Suprapubic skin (tissue), 4 donors: ENCODE measurements around the gene PNCK.

Experiments
- CTCF ChIP-seq, 2 donors: fragments of 200-600 bp in 1 of 2; fragments of 450-650 bp in 1 of 2; sonication (generic) in 1 of 2; IDR thresholded peaks; one replicate each; pipeline ENCODE4 v1.5.1; 2016 to 2019; ENCODE audit warnings: antibody characterized with exemption in 2 of 2, mild to moderate bottlenecking in 1 of 2, moderate library complexity in 1 of 2
- POLR2A ChIP-seq, 2 donors: fragments of 450-650 bp; IDR thresholded peaks; one replicate each; pipeline ENCODE4 v1.6.1; 2017; ENCODE audit warnings: antibody characterized with exemption in 2 of 2, mild to moderate bottlenecking in 2 of 2, moderate library complexity in 2 of 2
- POLR2AphosphoS5 ChIP-seq, 3 donors: sonication (generic); formaldehyde crosslinking; IDR thresholded peaks; one replicate each; pipeline ENCODE4 v1.6.1; 2017; ENCODE audit warnings: antibody characterized with exemption in 3 of 3

- TF ChIP-seq POLR2A (IDR thresholded peaks at IDR 0.05) (no peak), CTCF (IDR thresholded peaks at IDR 0.05) (no peak), POLR2AphosphoS5 (IDR thresholded peaks at IDR 0.05) (no peak)
These were observed 38.2 kb downstream of the PNCK start for GRCh38 chrX:153635388-153635787.
